Sciatic nerve (tissue), 2 donors: ENCODE results near the gene ELL. TPM values are rescaled to one million over a fixed set of nuclear protein-coding genes. Genes with fewer than 3 reads are reported as not detected.

Experiments
- ATAC-seq: fragments of 200-7000 bp; cut with Tn5 transposase; one replicate; pipeline ENCODE4 v1.9.1; 2020; ENCODE audit warnings: mild to moderate bottlenecking, moderate library complexity
- DNase-seq: peaks from one replicate; pipeline ENCODE4 v3.0.0-alpha.2; 2020; ENCODE audit warnings: low spot score
- intact Hi-C: fragments of 100-400 bp; cut with DNase I; formaldehyde crosslinking; loops from one replicate; pipeline ENCODE4 v1.14.2; 2022
- total RNA-seq: library from RNA; stranded (reverse); fragmentation: NEBNext Ultra II Directional; extraction: Animal tissue kit (Norgen Biotek cat#: 25700); gene quantifications from one replicate; pipeline ENCODE4 v1.2.1, GENCODE V29; 2021
- donor health status: DM: no; HTN: no; CAD: no.
- donor health status: DM: no; HTN: no; CAD: no.

ELL gene
- total RNA-seq, 1 donor from 2014 or later = 28.9 TPM

GRCh38 chr19:18477042-18477779 lies 44.7 kb downstream of the ELL start:
- intact Hi-C loops = loop anchor here (10.0 kb wide), 1 partner anchor 88 kb away; no protein-coding TSS in a partner anchor
- ATAC-seq = no peak

GRCh38 chr19:18476507-18477041 lies 45.3 kb downstream of the ELL start:
- no peak for DNase-seq
- intact Hi-C loops = loop anchor here (10.0 kb wide), 1 partner anchor 88 kb away; no protein-coding TSS in a partner anchor
- no peak for ATAC-seq

More at GRCh38 chr19:18477042-18477779, 44.7 kb downstream of the ELL start:
- no peak for DNase-seq

- DNase-seq (no peak), ATAC-seq (no peak)
- intact Hi-C loops = loop anchor here (10.0 kb wide), 1 partner anchor 89 kb away; no protein-coding TSS in a partner anchor
Observed at GRCh38 chr19:18475762-18476331, 46.0 kb downstream of the ELL start.

- no peak for ATAC-seq
- DNase-seq = no peak
- intact Hi-C loops = loop anchor here (10.0 kb wide), 1 partner anchor 90 kb away; no protein-coding TSS in a partner anchor
Observed at GRCh38 chr19:18475004-18475453, 46.8 kb downstream of the ELL start.

GRCh38 chr19:18474366-18474887 lies 47.4 kb downstream of the ELL start:
- no peak for DNase-seq
- intact Hi-C loops = loop anchor here (10.0 kb wide), 1 partner anchor 90 kb away; no protein-coding TSS in a partner anchor

GRCh38 chr19:18473706-18474087 lies 48.2 kb downstream of the ELL start:
- DNase-seq (no peak), ATAC-seq (no peak)
- intact Hi-C loops = loop anchor here (10.0 kb wide), 1 partner anchor 91 kb away; no protein-coding TSS in a partner anchor

More at GRCh38 chr19:18474366-18474887, 47.4 kb downstream of the ELL start:
- no peak for ATAC-seq

- ATAC-seq = no peak
- no peak for DNase-seq
- intact Hi-C loops = loop anchor here (10.0 kb wide), 1 partner anchor 92 kb away; no protein-coding TSS in a partner anchor
Observed at GRCh38 chr19:18473003-18473705, 48.7 kb downstream of the ELL start.

- intact Hi-C loops = loop anchor here (10.0 kb wide), 1 partner anchor 94 kb away; no protein-coding TSS in a partner anchor
- ATAC-seq (no peak), DNase-seq (no peak)
Observed at GRCh38 chr19:18470787-18471186, 51.1 kb downstream of the ELL start.

- peak; percentile 82 for DNase-seq
- intact Hi-C loops = no loop called here
- ATAC-seq = peak; percentile 40
Observed at GRCh38 chr19:18469069-18469846, 52.6 kb downstream of the ELL start.

- intact Hi-C loops = no loop called here
- no peak for ATAC-seq
- DNase-seq = no peak
Observed at GRCh38 chr19:18468517-18468916, 53.4 kb downstream of the ELL start.

- DNase-seq = no peak
- ATAC-seq = no peak
- intact Hi-C loops = no loop called here
Observed at GRCh38 chr19:18467978-18468377, 53.9 kb downstream of the ELL start.

GRCh38 chr19:18466354-18466753 lies 55.5 kb downstream of the ELL start:
- no peak for ATAC-seq
- no peak for DNase-seq
- intact Hi-C loops = no loop called here

- DNase-seq (no peak), ATAC-seq (no peak)
- intact Hi-C loops = no loop called here
Observed at GRCh38 chr19:18465964-18466339, 55.9 kb downstream of the ELL start.

GRCh38 chr19:18465214-18465963 lies 56.5 kb downstream of the ELL start:
- intact Hi-C loops = no loop called here
- no peak for DNase-seq
- no peak for ATAC-seq

GRCh38 chr19:18464646-18465045 lies 57.2 kb downstream of the ELL start:
- ATAC-seq = peak; percentile 76
- peak; percentile 84 for DNase-seq

GRCh38 chr19:18461471-18461870 lies 60.4 kb downstream of the ELL start:
- intact Hi-C loops = no loop called here
- ATAC-seq = no peak
- DNase-seq = no peak

More at GRCh38 chr19:18464646-18465045, 57.2 kb downstream of the ELL start:
- intact Hi-C loops = no loop called here

- intact Hi-C loops = no loop called here
- ATAC-seq = no peak
- no peak for DNase-seq
Observed at GRCh38 chr19:18460900-18461299, 61.0 kb downstream of the ELL start.
